NCI-H187 treated with DMSO at 0.1 percent for 48 hours (cell line): Measurements from ENCODE around the gene DDOST.
A peak's percentile ranks its signal among the peaks of the same experiment; 100 is the strongest.

Experiments used
- DNase-seq: peaks from one replicate; lab custom pipeline; 2025; lab: John Stamatoyannopoulos, UW

The DDOST gene

DNA sequence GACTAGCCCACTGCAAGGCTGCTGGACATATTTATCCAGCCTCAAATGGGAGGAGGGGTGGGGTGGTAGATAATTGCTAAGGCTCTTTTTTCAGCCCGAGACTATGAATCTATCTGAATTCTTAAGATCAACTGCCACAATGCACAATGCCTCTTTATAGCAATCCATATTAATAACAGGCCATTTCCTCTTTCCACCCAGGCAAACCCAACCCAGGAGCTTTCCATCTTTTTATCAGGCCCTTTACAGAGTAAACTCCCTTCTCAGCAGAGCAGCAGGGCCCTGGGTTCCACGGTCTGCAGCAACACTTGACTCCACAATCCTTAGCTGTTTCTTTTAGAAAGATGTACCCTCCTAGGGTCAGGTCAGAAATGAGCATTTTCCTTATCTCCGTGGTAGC is 806 bp downstream of the DDOST start:
- no peak for DNase-seq

- no peak for DNase-seq
These were observed 2.8 kb downstream of the DDOST start for GRCh38 chr1:20658166-20658915.

DNA sequence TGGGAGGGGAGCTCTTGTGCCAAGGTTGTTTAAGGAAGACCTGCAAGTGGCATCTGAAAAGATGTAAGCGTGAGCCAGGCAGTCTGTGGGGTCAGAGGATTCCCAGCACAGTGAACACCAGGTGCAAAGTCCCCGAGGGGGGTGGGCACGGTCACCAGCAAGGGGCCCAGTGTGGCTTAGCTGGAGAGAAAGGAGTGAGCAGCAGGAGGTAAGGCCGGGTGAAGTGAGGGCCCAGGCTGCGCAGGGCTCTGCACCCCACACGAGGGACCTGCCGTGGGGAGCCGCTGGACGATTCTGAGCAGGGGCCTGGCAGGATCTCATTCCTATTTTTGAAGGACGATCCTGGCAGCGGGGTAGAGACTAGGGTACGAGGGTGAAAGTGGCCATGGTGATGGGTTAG is 4.1 kb downstream of the DDOST start:
- no peak for DNase-seq

DNA sequence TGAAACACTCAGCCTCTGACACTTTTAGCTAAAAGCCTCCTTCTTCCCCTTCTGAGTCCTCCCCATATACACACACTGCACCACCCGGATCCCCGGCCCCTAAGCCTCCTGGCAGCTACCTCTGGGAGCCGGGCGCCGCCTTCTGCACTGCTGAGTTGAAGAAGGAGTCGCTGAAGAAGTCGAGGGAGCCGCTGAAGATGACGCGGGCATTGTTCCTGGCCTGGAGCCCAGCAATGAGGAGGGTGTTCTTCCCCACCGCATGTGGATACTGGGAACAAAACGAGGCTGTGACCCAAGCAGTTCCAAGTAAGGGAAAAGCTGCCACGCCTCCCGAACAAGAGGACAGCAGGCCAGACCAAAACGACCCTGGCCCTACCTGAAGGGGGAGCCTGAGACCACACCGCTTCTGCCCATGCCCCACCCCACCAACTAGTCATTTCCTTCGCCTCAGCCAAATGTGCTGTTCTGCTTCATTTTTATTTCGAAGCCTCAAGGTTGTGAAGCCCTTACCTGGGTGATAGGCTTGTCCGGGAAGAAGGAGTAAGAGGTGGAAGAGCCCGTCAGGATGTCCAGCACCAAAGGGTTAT is 7.0 kb downstream of the DDOST start:
- DNase-seq = no peak

DNA sequence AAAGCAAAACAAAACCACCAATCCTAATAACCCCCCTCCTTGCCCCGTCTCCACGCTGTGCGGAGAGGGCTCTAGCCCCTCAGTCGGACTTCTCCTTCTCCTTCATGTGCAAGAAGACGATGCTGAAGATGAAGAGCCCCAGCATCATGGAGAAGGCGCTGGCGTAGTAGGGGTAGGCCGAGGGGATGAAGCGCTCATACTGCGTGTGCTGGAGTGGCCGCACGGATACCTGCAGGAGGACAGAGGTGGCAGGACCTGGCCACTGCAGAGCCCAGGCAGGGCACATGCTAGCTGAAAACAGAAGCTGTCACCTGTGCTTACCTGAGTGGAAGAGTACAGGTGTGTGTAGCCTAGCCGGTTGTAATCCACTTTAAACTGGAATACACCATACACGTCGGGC is 8.9 kb downstream of the DDOST start:
- DNase-seq = no peak

GRCh38 chr1:20648946-20649345 is 12.2 kb downstream of the DDOST start:
- DNase-seq = no peak

GRCh38 chr1:20648438-20648837 is 12.7 kb downstream of the DDOST start:
- DNase-seq = no peak

DNA sequence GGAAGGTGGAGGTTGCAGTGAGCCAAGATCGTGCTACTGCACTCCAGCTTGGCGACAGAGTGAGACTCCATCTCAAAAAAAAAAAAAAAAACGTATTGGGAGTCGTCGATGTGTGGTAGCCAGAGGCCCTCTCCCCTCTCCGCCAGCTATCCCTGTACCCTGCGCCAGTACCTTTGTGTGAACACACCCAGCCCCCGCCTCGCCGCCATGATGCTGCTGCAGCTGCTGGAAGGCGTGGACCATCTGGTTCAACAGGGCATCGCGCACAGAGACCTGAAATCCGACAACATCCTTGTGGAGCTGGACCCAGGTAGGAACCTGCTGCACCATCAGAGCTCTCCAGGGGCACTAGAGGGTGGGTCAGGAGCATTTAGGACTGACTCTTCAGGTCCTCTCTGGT is 15.8 kb downstream of the DDOST start:
- DNase-seq = no peak

- DNase-seq = no peak
These were observed 16.8 kb downstream of the DDOST start for GRCh38 chr1:20644416-20644815.

DNA sequence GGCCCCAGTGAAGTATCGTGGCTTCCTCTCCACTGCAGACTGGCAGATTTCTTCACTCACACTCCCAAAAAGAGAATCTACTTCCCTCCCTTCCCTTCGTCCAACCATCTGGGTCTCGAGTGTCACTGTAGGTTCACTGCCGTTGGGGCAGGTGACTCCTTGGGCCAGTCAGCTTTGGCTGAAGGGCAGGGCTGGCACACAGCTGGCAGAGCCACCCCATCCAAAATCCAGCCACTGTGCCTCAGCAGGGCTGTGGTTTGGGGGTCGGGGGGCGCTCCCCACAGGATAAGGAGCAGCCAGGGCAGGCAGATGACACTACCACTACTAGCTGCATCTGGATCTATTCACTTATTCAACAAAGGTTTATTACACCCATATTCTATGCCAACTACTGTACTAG is 18.1 kb downstream of the DDOST start:
- no peak for DNase-seq

DNA sequence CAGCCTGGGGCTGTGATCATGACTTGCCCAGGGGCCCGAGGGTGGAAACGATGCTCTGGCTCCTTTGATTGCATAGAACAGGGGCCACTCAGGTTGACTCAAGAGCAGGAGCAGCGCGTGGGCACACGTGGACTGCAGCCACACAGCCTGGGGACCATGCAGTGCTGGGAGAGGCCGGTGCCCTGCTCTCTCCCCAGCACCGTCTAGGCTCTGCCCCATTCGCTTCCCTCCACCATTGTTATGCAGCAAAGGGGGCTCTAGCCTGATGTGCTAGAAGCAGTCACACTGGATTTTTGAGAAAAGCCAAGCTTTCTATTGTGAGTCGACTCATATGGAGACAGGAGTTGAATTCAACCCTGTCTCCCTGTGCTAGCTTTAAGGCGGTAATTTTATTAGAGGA is 19.2 kb downstream of the DDOST start:
- no peak for DNase-seq

GRCh38 chr1:20640183-20640597 is 21.0 kb downstream of the DDOST start:
- DNase-seq = no peak

GRCh38 chr1:20636785-20637347 is 24.3 kb downstream of the DDOST start:
- no peak for DNase-seq

GRCh38 chr1:20634594-20635084 is 26.5 kb downstream of the DDOST start:
- no peak for DNase-seq

GRCh38 chr1:20634065-20634593 is 27.0 kb downstream of the DDOST start:
- no peak for DNase-seq

- peak; percentile 32 for DNase-seq
These were observed 27.7 kb downstream of the DDOST start, which contains the start of gene PINK1 for GRCh38 chr1:20633190-20634064. PINK1 (plus strand) TSS chr1:20633458; CDS start chr1:20633549, 91 bp downstream.

DNA sequence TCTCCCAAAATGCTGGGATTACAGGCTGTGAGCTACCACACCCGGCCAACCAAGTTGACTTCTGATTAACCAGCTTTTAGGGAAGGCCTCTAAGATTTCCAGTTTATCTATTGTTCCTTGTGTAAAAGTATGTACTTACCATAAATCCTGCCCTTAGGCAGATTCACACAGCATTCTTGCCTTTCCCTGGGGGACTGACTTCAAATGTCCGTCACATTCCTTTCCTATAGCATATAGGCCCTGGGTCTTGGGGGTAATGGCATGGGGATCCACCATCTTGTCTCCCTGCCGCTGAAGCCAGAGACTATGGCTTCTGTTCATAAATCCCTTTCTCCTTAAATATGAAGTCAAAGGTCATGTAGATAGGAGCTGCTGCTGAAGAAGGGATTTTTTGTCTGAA is 28.8 kb downstream of the DDOST start:
- DNase-seq = no peak

DNA sequence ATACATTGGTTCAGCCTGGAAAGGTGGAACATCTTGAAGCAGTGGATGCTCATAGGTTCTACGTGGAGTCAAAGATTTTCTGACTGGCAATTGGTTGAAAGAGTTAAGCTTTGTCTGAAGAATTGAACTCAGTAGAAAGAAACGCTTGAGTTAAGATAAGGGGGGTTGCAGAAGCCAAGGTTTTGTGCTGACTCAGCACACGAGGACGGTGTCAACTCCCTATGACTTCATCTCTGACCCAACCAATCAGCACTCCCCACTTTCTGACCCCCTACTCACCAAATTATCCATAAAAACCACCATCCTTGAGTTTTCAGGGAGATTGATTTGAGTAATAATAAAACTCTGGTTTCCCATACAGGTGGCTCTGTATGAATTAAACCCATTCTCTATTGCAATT is 30.4 kb downstream of the DDOST start:
- DNase-seq = no peak

GRCh38 chr1:20626524-20626923 is 34.6 kb downstream of the DDOST start:
- DNase-seq = no peak

GRCh38 chr1:20626098-20626427 is 35.1 kb downstream of the DDOST start:
- no peak for DNase-seq

DNA sequence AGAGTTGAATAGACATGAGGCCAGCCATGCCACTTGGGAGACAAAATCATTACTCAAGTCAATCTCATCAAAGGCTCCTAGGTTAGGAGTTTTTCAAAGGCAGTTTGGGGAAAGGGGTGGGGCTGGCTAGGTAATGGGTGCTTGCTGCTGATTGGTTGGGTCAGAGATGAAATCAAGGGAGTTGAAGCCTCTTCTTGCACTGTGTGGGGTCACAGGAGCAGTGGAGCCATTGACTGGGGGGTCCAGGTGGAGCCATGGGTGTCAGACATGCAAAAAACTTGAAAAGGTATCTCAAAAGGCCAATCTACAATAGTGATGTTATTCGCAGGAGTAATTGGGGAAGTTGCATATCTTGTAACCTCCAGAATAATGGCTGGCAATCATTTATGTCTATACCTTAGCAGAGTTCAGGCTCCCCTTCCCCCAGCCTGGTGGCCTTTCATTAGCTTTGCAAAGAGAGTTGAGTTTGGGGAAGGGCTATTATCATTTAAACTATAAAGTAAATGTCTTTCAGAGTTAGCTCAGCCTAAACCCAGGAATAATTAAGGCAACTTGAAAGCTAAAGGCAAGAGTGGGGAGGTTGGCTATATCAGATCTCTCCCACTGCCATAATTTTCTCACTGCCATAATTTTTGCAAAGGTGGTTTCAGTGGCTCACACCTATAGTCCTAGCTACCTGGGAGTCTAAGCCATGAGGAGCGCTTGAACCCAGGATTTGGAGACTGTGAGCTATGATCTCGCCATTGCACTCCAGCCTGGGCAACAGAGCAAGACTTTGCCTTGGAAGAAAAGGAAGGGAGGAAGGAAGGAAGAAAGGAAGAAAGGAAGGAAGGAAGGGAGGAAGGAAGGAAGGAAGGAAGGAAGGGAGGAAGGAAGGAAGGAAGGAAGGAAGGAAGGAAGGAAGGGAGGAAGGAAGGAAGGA is 35.7 kb downstream of the DDOST start:
- DNase-seq = no peak
